GM19328 (cell line): ENCODE results near the gene CTSW.
"Not testable (repeated sequence)": the region's sequence is repeated elsewhere in the genome, so short reads cannot be mapped to it uniquely, and the experiment has no call there.

Experiments
- ATAC-seq: cut with Tn5 transposase; IDR thresholded peaks from one replicate; pipeline ENCODE4 v1.9.1; 2021; ENCODE audit warnings: mild to moderate bottlenecking, moderate library complexity; ENCODE audit not compliant: unreplicated experiment

Gene CTSW

DNA sequence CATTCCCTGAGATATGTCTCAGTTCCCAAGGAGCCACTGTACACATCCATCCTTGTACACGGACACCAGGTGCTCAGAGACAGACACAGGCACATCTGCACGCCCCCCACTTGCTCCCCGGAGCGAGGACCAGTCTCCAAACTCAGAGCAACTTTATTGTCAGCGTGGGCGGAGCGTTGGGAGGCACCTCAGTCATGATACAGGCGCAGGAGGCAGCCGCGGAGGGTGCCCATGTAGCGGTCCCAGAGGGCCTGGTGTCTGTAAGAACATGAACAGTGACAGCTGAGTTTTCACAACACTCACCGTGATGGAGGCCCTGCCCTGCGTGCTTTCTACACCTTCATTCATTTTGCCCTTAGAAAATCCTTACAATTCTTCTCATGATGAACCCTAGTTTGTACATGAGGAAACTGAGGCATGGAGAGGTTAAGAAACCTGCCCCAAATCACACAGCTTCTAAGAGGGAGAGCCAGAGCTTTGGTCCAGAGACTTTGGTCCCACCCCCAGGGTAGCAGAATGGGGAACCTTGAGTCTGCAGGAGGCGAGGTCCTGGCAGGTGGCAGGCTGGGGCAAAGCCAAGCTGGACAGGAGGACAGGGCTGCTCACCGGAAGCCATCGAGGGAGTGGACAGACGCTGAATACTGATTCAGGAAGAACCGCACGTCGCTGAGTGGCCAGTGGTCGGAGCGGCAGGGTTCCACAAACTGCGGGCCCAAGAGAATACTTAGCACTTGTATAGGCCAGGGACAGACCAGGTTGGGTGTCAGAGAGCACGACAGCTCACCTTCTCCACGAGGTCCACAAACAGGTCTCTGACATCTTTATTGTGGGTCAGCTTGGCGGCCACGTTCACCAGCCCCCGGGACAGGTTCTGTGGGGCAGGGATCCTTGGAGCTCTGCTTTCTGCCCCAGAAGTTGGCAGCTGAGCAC is 4.4 kb downstream of the CTSW start:
- ATAC-seq = no peak

DNA sequence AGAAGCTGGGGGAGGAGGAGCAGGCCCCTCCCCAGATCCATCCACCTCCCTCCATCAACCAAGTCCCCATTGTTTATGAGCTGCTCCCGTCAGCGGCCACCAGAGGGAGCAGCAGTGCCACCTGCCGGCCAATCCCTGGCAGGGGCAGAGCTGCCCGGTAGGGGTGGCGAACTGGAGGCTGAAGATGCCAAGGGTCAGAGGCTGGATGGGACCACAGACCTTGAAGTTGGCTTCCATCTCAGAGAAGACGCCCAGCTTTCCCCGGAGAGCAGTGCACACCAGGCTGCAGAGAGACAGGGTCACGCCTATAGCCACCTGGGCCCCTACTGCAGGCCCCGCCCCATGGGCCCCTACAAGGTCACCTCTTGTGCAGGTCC is 5.1 kb downstream of the CTSW start:
- ATAC-seq = no peak

DNA sequence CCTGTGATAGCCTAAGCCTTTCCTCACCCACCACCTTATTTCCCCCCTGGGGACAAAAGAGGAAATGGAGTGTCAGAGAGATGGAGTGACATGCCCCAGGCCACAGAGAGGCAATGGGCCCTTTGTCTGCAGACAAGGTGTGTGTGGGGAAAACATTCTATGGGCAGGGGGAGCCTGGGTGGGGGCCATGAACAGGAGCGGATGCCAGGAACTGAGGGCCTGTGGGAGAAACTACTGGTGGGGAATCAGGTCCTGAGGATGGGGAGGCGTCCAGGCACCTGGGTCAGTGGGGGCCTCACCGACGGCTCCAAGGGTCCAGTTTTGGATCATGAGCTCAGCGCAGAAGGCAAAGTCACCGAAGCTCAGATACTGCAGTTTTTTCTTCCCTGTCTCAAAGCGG is 5.6 kb downstream of the CTSW start:
- no peak for ATAC-seq

DNA sequence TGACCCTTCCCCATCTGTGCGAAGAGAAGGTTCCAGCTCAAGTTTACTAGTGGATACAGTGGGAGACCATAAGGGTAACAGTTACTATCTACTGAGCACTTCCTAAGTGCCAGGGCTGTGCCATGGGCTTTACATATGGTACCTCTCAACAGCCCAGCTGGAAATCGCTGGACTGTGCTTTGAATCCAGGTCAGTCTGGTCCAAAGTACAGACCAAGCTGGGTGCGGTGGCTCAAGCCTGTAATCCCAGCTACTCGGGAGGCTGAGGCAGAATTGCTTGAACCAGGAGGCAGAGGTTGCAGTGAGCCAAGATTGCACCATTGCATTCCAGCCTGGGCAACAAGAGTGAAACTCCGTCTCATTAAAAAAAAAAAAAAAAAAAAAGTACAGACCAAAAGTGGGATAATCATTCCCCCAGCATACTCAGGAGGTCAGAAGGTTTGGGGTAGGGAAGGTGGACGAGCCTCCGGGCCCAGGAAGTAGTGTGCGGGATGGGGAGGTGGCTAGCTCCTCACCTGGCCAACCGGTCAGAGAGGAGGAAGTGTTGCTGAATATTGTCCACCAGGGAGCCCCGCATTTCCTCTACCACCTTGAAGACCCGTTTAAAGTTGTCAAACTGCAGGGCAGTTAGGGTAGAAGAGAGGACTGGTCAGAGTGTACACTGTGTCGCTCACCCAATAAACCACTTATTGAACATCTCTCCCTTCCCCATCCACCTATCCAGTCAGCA is 6.3 kb downstream of the CTSW start:
- no peak for ATAC-seq

DNA sequence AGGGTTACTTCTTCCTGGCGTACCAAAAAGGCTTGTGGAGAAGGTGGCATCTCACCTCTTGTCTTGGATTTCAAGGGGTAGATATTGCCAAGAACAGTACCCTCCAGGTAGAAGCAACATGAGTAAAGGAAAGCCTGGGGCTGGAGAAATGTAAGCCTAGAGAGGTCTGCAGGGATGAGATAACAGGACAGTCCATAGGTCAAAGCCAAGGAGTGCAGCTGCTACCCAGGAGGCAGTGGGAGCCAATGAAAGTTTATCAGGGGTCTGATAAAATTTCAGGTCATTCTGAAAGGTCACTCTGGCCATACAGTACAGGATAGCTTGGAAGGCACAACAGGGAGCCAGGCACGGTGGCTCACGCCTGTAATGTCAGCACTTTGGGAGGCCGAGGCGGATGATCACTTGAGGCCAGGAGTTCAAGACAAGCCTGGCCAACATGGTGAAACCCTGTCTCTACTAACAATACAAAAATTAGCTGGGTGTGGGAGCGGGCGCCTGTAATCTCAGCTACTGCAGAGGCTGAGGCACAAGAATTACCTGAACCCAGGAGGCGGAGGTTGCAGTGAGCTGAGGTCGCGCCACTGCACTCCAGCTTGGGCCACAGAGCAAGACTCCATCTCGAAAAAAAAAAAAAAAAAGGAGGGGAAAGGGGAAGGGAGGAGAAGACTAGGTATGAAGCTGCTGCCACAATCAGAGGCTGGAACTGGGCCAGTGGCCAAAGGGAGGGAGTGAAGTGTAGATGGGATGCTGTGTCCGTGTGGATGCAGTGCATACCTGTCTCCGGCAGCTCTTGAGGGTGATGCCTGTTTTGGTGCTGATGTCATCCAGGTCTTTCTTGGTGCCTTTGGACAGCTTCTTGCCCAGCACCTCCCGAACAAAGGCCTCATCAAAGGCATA is 7.4 kb downstream of the CTSW start:
- ATAC-seq = no peak

DNA sequence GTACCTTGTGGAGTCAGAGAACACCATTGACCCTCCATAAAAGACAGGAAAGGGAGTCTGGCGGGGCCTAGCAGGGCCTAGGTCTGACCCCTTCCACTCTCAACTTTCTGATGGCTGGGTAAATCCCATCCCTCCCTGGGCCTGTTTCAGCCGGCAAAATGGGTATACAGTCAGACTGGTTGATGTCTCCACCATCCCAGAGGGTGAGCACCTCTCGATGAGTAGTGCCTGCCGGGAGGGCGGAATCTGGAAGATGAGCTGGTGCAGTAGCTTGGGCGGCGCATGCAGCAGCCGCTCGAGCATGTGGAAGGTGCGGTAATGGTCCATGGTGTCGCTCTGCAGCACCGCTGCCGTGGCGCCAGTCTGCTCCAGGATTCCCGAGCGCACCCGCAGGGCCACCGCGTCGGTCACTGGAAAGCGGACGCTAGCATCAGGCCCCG is 8.1 kb downstream of the CTSW start:
- ATAC-seq = no peak

DNA sequence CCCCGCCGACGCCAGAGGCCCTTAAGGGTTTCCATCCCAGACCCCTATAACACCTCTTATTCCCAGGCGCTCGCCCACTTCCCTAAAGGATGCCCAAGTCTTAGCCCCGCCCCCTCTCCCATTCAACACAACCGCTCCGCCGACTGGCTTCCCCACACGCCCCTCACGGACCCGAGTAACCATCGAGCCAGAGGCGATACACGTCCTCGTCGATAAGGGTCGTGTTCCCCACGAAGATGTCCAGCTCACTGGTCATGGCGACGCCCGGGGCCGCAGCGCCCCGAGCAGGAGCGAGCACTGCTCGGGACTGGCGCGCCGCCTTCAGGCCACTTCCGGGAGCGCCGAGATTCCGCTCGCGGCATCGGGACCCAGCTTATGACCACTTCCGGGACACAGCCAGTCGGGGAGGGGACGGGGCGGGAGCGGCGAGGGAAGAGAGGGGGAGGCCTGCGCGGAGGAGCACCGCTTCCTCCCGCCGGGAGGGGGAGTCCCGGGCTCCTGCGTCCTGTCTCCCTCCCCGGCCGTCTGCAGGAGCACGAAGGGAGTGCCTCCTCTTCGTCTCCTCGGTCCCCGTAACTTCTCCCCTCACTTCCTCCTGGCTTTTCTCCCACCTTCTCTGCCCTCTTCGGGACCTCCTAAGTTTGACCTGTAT is 8.7 kb downstream of the CTSW start, which contains the start of gene FIBP:
Gene FIBP, minus strand, starts transcription at position 309 of the 652 bp plus-strand sequence. Its CDS starts 53 bp downstream, at position 256.
- peak; percentile 52 for ATAC-seq

DNA sequence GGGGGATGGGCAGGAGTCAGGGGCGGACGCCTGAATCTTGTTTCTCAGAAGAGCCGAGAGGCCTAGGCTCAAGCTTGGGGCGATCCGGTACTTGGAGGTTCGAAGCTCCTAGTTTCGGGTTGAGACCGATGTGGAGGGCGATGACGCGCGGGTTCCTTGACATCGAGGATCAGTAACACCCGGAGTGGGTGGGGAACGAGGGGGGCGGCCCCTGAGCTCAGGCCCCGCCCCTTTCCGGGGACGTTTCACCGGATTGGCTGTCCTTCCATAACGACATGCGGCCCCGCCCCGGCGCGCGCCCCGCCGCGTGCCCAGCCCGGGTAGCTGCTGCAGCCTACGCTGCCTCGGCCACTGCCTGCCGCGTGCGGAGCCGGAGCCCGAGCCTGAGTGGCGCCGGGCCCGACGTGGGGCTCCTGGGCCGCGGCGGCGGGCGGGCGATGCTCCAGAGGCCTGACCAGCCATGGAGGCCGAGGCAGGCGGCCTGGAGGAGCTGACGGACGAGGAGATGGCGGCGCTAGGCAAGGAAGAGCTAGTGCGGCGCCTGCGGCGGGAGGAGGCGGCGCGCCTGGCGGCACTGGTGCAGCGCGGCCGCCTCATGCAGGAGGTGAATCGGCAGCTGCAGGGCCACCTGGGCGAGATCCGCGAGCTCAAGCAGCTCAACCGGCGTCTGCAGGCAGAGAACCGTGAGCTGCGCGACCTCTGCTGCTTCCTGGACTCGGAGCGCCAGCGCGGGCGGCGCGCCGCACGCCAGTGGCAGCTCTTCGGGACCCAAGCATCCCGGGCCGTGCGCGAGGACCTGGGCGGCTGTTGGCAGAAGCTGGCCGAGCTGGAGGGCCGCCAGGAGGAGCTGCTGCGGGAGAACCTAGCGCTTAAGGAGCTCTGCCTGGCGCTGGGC is 10.9 kb downstream of the CTSW start, which contains the start of gene CCDC85B:
Gene CCDC85B, plus strand, starts transcription at position 350 of the 895 bp plus-strand sequence. Its CDS starts 111 bp downstream, at position 461.
- peak; percentile 63 for ATAC-seq

DNA sequence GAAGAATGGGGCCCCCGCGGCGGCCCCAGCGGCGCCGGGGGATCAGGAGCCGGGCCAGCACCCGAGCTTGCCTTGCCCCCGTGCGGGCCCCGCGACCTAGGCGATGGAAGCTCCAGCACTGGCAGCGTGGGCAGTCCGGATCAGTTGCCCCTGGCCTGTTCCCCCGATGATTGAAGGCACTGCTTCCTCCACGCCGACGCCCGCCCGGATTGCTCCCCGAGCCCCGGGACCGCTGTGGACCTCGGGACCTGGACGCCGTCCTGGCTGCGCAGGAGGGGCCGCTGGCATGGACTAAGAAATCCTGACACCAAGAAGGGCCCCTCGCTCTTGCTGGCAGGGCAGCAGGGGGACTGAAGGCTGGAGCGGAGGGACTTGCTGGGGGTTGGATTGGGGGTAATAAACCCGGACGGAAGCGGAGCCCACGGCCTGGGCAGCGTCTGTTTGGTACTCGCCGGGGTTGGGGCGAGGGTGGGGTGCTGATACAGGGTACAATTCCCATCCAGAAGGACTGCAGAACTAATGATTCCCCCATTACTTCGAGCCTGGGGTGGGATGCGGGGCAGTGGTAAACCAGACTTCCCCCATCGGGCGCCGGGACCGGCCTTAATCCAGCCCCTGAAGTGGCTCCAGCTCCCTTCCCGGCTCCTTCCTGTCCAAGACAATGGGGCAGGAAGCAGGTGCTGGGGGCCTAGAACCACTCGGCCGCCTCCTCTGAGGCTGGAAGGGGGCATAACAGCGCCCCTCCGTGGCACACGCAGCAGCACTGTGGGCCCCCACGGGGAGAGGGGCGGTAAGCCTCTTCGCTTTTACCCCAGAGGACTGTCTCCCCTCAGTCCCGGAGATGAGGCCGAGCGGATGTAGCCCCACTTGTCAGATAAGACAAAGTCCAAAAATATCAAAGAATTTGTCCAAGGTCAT is 11.8 kb downstream of the CTSW start:
- no peak for ATAC-seq

DNA sequence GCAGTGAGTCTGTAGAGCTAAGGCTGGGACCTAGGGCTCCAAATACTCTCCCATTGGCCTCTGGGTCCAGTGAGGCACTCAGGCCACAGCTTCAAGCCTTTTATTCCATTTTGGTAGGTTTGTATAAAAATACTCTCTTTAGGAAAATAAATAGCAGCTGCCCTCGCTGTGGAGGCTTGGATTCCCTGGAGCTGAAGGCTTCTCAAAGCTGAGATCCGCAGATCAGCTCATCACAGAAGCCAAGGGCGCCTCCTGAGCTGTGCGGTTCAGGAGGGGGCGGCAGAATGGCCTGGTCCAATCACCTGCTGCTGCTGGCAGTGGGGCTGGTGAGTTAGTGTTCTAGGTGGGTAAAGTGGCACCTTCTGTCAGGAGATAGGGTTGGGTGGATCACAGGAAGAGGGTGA is 12.5 kb downstream of the CTSW start:
- not testable (repeated sequence) for ATAC-seq

DNA sequence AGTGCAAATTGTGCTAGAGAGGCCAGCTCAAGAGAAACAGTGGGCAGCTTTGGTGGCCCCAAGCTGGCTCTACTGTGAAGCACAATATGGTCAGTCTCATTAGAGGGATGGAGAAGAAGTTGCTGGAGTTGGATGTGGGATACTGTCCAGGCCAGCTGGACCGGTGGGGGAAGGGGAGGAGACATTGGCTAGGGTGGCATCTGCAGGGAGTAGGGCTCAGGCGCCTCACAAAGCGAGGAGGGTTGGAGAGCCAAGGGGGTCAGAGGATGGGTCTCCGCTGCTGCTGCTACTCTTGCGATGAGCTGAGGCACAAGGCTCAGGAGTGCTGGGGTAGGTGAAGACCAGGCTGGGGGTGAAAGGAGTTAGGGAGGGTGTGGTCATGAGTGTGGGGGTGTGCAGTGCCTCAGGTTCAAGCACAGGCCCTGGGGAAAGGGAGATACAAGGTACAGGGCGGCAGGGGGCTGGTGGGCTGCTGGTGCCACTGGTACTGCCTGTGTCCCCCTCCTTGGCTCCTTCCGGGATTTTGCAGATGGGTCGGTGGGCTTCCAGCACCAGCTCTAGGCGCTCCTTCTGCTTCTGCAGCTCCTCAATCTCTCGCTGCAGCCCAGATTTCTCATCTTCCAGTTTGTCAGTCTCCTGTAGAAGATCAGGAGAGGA is 13.2 kb downstream of the CTSW start:
- no peak for ATAC-seq

DNA sequence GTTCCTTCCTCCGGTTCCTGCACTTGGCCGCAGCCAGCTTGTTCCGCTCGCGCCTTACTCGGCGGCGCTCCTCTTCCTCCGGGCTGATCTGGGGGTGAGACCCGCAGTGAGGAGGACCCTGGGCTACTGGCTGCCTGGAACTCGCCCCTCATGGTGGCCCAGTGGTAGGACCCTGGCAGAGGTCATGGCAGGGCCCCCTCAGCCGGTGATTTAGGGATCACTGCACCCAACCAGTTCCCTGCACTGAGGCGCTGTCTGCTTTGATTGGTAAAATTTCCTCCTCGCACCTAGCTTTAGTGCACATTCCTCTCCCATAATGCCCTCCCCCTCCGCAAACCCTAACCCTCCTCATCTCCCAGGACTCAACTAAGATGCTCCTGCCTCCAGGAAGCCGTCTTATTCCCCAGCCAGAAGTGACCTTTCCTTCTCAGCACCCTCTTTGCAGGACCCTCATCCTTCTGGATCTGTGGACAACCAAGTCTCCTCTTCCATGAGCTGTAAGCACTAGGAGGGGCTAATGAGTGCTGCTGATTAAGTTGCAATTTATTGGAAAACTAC is 14.5 kb downstream of the CTSW start:
- ATAC-seq = no peak

DNA sequence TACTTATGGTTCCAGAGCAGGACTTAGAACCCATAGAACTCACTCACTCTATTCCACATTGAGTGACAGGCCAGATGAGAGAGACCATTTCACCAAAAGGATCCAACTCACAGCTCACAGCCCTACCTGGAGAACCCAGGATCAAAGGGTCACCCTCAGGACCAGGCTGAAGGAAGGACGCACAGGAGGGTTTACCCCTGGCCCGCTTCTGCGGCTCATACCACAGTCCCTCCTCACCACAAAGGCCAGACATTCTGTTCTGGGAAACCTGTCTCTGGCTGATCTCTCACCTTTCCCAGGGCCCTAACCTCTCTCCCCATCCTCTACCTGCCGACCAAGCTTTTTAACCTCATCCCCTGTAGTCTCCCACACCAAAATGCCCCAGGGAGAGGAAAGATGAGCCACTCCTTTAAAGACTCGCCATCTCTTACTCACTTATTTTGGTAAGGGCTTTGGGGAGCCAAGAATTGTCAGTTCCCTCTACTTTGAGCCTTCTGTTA is 15.9 kb downstream of the CTSW start:
- no peak for ATAC-seq

DNA sequence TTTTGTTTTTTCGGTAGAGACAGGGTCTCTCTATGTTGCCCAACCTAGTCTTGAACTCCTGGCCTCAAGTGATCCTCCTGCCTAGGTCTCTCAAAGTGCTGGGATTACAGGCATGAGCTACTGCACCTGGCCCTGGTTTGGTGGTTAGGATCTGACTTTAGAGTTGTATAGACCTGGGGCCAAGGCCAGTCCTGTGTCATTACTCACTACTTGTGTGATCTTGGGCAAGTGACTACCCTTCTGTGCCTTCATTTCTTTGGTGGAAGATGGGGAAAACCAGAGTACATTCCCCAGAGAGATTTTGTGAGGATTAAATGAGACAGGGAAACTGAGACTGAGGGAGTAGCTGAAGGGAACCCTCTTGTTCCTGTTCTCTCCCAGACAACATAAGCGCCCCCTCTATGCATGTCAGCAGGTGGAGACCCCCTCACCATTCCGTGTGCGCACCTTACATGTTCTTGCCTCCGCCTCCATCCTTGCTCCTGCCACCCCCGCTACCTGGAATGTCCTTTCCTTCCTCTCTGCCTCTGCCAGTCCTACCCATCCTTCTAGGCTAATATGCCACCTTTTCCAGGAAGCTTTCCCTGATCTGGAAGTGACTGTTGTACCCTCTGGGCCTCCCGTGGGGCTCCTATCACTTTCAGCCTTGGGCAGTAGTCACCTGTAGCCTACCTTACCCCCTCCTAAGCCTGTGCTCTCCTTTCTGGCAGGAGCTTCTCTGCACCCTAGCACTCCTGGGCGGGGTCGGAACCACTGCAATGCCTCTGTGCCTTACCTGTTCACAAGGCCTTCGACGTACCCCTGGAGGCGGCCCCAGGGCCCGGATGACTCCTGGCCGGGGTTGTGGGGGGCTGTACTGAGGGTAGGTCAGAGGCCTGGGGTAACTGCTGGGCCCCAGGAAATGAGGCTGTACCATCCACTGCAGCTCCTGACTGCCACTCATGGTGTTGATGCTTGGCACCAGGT is 16.7 kb downstream of the CTSW start:
- ATAC-seq = no peak

DNA sequence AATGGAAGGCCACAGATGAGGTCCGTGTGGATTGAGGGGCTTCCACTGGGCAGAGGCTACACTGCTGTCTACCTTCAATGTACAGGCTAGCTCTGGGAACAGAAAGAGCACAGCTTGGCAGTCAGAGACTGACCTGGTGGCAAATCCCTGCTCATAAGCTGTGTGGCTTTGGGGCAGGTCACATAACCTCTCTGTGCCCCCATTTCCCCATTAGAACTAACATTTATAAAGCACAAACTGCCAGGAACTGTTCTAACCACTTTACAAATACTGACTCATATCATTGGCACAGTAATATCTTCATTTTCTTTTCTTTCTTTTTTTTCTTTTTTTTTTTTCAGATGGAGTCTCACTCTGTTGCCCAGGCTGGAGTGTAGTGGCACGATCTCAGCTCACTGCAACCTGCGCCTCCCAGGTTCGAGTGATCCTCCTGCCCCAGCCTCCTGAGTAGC is 17.4 kb downstream of the CTSW start:
- no peak for ATAC-seq
